K562 (cell line): ENCODE results near the gene TRIM38. TPM values are rescaled to one million over a fixed set of nuclear protein-coding genes. Genes with fewer than 3 reads are reported as not detected.

Experiments
- AFF1 ChIP-seq, 2 experiments: fragments of 450-650 bp; IDR thresholded peaks; 2 replicates each; pipeline ENCODE4 v1.6.1; 2018; ENCODE audit warnings: mild to moderate bottlenecking in 2 of 2, low read depth in 1 of 2; ENCODE audit not compliant: partially characterized antibody in 2 of 2
- GATAD2B ChIP-seq: fragments of 450-650 bp; IDR thresholded peaks from 2 replicates; pipeline ENCODE4 v1.6.1; 2017; ENCODE audit warnings: mild to moderate bottlenecking, borderline replicate concordance
- KDM1A ChIP-seq, 2 experiments: fragments of 450-650 bp; IDR thresholded peaks; 2 replicates each; pipeline ENCODE4 v1.6.1; 2016; ENCODE audit warnings: mild to moderate bottlenecking in 2 of 2
- SAP30 ChIP-seq: fragments of 200-600 bp; sonication (generic); IDR thresholded peaks from 2 replicates; pipeline ENCODE4 v1.6.1; 2012; ENCODE audit warnings: borderline replicate concordance, low read depth, mild to moderate bottlenecking, moderate library complexity, low read length, control low read depth, inconsistent platforms; ENCODE audit not compliant: insufficient read depth, poor library complexity, severe bottlenecking
- SMARCB1 ChIP-seq: IDR thresholded peaks from 2 replicates; pipeline ENCODE4 v1.6.1; 2011; ENCODE audit warnings: improper control_type of control experiment, low read depth; ENCODE audit not compliant: insufficient read length
- THRAP3 ChIP-seq: fragments of 450-650 bp; IDR thresholded peaks from 2 replicates; pipeline ENCODE4 v1.6.1; 2016; ENCODE audit warnings: mild to moderate bottlenecking, inconsistent platforms, borderline replicate concordance
- ZNF280B ChIP-seq: fragments of 250-450 bp; sonication (Bioruptor Pico); IDR thresholded peaks from 2 replicates; pipeline ENCODE4 v1.5.1; 2021; ENCODE audit warnings: mild to moderate bottlenecking
- ZNF354B ChIP-seq: fragments of 250-450 bp; sonication (Bioruptor Pico); IDR thresholded peaks from 2 replicates; pipeline ENCODE4 v1.4.0; 2020
- polyA plus RNA-seq, 8 experiments: library from polyadenylated mRNA; depleted of rRNA in 4 of 8; stranded (reverse) in 5 of 8; unstranded in 3 of 8; fragments of >200 nt; fragmentation: Nextera tagmentation in 2 of 8; fragmentation: Illumina TruSeq in 1 of 8; extraction: Ambion mirVana in 2 of 8; extraction: Trizol in 1 of 8; gene quantifications; 2 replicates each; pipeline versions ENCODE4 v1.2.1 to v1.2.3, GENCODE V29; 2011 to 2014; ENCODE audit warnings: inconsistent platforms in 1 of 8, missing spikeins in 1 of 8
- total RNA-seq, 7 experiments: library from RNA; depleted of rRNA in 6 of 7; stranded (reverse); fragments of >200 nt in 6 of 7; fragmentation: Illumina TruSeq in 2 of 7; extraction: Trizol in 2 of 7; gene quantifications; 2 replicates each; pipeline versions ENCODE4 v1.2.1 to v1.2.3, GENCODE V29; 2011 to 2021; ENCODE audit warnings: low replicate concordance in 1 of 7
- TF ChIP-seq, protein P1 (sequence below): sonication (generic); formaldehyde crosslinking; IDR thresholded peaks from 2 replicates; pipeline ENCODE4 v1.8.1; 2023; ENCODE audit warnings: missing genetic modification reagents, mild to moderate bottlenecking, borderline replicate concordance
- TF ChIP-seq, protein P2 (sequence below): fragments of 450-650 bp; IDR thresholded peaks from 2 replicates; pipeline ENCODE4 v1.6.1; 2016; ENCODE audit warnings: borderline replicate concordance
- TF ChIP-seq, protein P3 (sequence below): fragments of 450-650 bp; IDR thresholded peaks from 2 replicates; pipeline ENCODE4 v1.6.1; 2016; ENCODE audit warnings: antibody characterized with exemption

Gene TRIM38
- total and polyA plus RNA-seq, 9 of the 15 experiments (the other 6 are each of a cell fraction or from before 2014, with no cell fraction given), result 1.7 to 6.7 (median 6.3) TPM

GRCh38 chr6:25958700-25959162 lies 3.9 kb upstream of the TRIM38 start (continued):
- TF ChIP-seq, protein P1, sequence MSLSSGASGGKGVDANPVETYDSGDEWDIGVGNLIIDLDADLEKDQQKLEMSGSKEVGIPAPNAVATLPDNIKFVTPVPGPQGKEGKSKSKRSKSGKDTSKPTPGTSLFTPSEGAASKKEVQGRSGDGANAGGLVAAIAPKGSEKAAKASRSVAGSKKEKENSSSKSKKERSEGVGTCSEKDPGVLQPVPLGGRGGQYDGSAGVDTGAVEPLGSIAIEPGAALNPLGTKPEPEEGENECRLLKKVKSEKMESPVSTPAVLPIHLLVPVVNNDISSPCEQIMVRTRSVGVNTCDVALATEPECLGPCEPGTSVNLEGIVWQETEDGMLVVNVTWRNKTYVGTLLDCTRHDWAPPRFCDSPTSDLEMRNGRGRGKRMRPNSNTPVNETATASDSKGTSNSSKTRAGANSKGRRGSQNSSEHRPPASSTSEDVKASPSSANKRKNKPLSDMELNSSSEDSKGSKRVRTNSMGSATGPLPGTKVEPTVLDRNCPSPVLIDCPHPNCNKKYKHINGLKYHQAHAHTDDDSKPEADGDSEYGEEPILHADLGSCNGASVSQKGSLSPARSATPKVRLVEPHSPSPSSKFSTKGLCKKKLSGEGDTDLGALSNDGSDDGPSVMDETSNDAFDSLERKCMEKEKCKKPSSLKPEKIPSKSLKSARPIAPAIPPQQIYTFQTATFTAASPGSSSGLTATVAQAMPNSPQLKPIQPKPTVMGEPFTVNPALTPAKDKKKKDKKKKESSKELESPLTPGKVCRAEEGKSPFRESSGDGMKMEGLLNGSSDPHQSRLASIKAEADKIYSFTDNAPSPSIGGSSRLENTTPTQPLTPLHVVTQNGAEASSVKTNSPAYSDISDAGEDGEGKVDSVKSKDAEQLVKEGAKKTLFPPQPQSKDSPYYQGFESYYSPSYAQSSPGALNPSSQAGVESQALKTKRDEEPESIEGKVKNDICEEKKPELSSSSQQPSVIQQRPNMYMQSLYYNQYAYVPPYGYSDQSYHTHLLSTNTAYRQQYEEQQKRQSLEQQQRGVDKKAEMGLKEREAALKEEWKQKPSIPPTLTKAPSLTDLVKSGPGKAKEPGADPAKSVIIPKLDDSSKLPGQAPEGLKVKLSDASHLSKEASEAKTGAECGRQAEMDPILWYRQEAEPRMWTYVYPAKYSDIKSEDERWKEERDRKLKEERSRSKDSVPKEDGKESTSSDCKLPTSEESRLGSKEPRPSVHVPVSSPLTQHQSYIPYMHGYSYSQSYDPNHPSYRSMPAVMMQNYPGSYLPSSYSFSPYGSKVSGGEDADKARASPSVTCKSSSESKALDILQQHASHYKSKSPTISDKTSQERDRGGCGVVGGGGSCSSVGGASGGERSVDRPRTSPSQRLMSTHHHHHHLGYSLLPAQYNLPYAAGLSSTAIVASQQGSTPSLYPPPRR (CRISPR knock-in tag), result no peak
- TF ChIP-seq ZNF280B (CRISPR knock-in tag), result no peak
- 0 out of 2 replicates have a peak, but pooled peaks have one; percentile 36 for TF ChIP-seq GATAD2B
- TF ChIP-seq, protein P2, sequence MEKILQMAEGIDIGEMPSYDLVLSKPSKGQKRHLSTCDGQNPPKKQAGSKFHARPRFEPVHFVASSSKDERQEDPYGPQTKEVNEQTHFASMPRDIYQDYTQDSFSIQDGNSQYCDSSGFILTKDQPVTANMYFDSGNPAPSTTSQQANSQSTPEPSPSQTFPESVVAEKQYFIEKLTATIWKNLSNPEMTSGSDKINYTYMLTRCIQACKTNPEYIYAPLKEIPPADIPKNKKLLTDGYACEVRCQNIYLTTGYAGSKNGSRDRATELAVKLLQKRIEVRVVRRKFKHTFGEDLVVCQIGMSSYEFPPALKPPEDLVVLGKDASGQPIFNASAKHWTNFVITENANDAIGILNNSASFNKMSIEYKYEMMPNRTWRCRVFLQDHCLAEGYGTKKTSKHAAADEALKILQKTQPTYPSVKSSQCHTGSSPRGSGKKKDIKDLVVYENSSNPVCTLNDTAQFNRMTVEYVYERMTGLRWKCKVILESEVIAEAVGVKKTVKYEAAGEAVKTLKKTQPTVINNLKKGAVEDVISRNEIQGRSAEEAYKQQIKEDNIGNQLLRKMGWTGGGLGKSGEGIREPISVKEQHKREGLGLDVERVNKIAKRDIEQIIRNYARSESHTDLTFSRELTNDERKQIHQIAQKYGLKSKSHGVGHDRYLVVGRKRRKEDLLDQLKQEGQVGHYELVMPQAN, result no peak
- TF ChIP-seq THRAP3, result no peak
- TF ChIP-seq KDM1A (IDR thresholded peaks at IDR 0.05), result peak; percentile 52 to 53; a peak in 1 of 4 replicates
- no peak for TF ChIP-seq SAP30
- TF ChIP-seq ZNF354B (CRISPR knock-in tag), result no peak
- no peak for TF ChIP-seq AFF1 (IDR thresholded peaks at IDR 0.05; ENCODE audit: low read depth in 1 of 2, partially characterized antibody in 2 of 2)
- no peak for TF ChIP-seq SMARCB1
- TF ChIP-seq, protein P3, sequence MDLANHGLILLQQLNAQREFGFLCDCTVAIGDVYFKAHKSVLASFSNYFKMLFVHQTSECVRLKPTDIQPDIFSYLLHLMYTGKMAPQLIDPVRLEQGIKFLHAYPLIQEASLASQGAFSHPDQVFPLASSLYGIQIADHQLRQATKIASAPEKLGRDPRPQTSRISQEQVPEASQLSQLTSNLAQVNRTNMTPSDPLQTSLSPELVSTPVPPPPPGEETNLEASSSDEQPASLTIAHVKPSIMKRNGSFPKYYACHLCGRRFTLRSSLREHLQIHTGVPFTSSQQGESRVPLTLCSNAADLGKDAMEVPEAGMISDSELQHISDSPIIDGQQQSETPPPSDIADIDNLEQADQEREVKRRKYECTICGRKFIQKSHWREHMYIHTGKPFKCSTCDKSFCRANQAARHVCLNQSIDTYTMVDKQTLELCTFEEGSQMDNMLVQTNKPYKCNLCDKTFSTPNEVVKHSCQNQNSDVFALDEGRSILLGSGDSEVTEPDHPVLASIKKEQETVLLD, result no peak
